ENCODE results near the gene TXNDC12.

- TF ChIP-seq FOXK2 (IDR thresholded peaks at IDR 0.05) (no peak), SP1 (IDR thresholded peaks at IDR 0.05) (no peak), NFRKB (IDR thresholded peaks at IDR 0.05) (no peak), BHLHE40 (IDR thresholded peaks at IDR 0.05; ENCODE audit: borderline replicate concordance) (no peak), ELF4 (IDR thresholded peaks at IDR 0.05) (no peak), SUZ12 (IDR thresholded peaks at IDR 0.05) (no peak), L3MBTL2 (conservative IDR thresholded peaks at IDR 0.05) (no peak), TARDBP (IDR thresholded peaks at IDR 0.05) (no peak), ARNT (IDR thresholded peaks at IDR 0.05) (no peak), FOXA1 (IDR thresholded peaks at IDR 0.05) (no peak), PKNOX1 (IDR thresholded peaks at IDR 0.05) (no peak), ZNF384 (IDR thresholded peaks at IDR 0.05) (no peak)
Observed at GRCh38 chr1:51976846-51977602, 78.0 kb downstream of the TXNDC12 start.

All from HEK293T (cell line).